Body of pancreas (tissue), 4 donors: ENCODE measurements around the gene GJD4.

Experiments
- CTCF ChIP-seq, 7 experiments: fragments of 450-650 bp in 4 of 7; fragments of 200-600 bp in 3 of 7; sonication (generic) in 3 of 7; IDR thresholded peaks; one replicate each; pipeline ENCODE4 v1.5.1; 2016 to 2019; ENCODE audit warnings: antibody characterized with exemption in 7 of 7
- POLR2A ChIP-seq, 3 donors: fragments of 450-650 bp; IDR thresholded peaks; one replicate each; pipeline ENCODE4 v1.6.1; 2016; ENCODE audit warnings: antibody characterized with exemption in 3 of 3, mild to moderate bottlenecking in 2 of 3

DNA sequence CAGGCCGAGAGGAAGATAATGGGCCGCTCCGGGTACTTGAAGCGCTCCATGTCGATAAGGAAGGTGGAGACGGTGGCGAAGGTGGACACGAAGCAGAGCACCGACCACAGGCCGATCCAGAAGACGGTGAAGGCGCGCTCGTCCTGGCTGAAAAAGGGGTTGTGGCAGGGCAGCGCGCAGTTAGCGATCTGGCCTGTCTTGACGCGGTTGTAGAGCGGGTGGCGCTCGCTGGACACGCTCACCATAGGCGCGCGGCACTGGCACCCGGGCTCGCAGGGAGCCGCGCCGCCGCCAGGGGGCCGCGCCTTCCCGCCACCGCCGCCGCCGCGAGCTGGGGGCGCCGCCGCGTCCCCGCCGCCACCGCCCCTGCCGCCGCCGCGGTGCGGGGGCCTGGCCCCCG lies 35.3 kb downstream of the GJD4 start:
- TF ChIP-seq CTCF (IDR thresholded peaks at IDR 0.05) (peak; percentile 27 to 82 (median 44)), POLR2A (IDR thresholded peaks at IDR 0.05) (no peak)
